K562 (cell line): ENCODE data around the gene APPL2. TPM values are rescaled to one million over a fixed set of nuclear protein-coding genes. Genes with fewer than 3 reads are reported as not detected.
A peak's percentile ranks its signal among the peaks of the same experiment; 100 is the strongest.

Experiments
- CBFA2T2 ChIP-seq: fragments of 450-650 bp; conservative IDR thresholded peaks from 2 replicates; pipeline ENCODE4 v1.6.1; 2017; ENCODE audit warnings: mild to moderate bottlenecking
- COPS2 ChIP-seq: fragments of 450-650 bp; conservative IDR thresholded peaks from 2 replicates; pipeline ENCODE4 v1.6.1; 2016; ENCODE audit warnings: mild to moderate bottlenecking, moderate library complexity
- HDAC1 ChIP-seq, 2 experiments: fragments of 450-650 bp; IDR thresholded peaks; 2 replicates each; pipeline ENCODE4 v1.6.1; 2016 to 2017; ENCODE audit warnings: inconsistent platforms in 1 of 2, mild to moderate bottlenecking in 1 of 2, moderate library complexity in 1 of 2
- MTF1 ChIP-seq: fragments of 250-450 bp; sonication (Bioruptor Pico); IDR thresholded peaks from 2 replicates; pipeline ENCODE4 v1.9.0; 2021; ENCODE audit warnings: moderate library complexity, mild to moderate bottlenecking, inconsistent platforms, borderline replicate concordance
- NFXL1 ChIP-seq: fragments of 450-650 bp; formaldehyde crosslinking; IDR thresholded peaks from 2 replicates; pipeline ENCODE4 v1.4.0; 2021; ENCODE audit warnings: mild to moderate bottlenecking
- PCBP2 ChIP-seq: fragments of 200-400 bp; formaldehyde crosslinking; IDR thresholded peaks from 2 replicates; pipeline ENCODE4 v1.6.1; 2018; ENCODE audit warnings: low read length, low read depth, mild to moderate bottlenecking, moderate library complexity; ENCODE audit not compliant: poor library complexity, severe bottlenecking
- RCOR1 ChIP-seq, 2 experiments: IDR thresholded peaks; 2 replicates each; pipeline ENCODE4 v1.6.1; 2012; ENCODE audit warnings: low read depth in 2 of 2, low read length in 2 of 2, borderline replicate concordance in 1 of 2, improper control_type of control experiment in 1 of 2
- SMARCC2 ChIP-seq: fragments of 450-650 bp; IDR thresholded peaks from 2 replicates; pipeline ENCODE4 v1.6.1; 2017; ENCODE audit warnings: antibody characterized with exemption, moderate library complexity, mild to moderate bottlenecking, low read depth
- SP1 ChIP-seq: sonication (generic); formaldehyde crosslinking; IDR thresholded peaks from 2 replicates; pipeline ENCODE4 v1.8.1; 2022; ENCODE audit warnings: mild to moderate bottlenecking, missing genetic modification reagents
- SP2 ChIP-seq: IDR thresholded peaks from 2 replicates; pipeline ENCODE4 v1.6.1; 2011; ENCODE audit warnings: mild to moderate bottlenecking, low read depth, low read length, moderate library complexity; ENCODE audit not compliant: poor library complexity, severe bottlenecking; ENCODE audit errors: extremely low read depth
- SPI1 ChIP-seq: IDR thresholded peaks from 2 replicates; pipeline ENCODE4 v1.6.1; 2011; ENCODE audit warnings: low read depth, low read length, control low read depth, borderline replicate concordance
- STAT5A ChIP-seq: IDR thresholded peaks from 2 replicates; pipeline ENCODE4 v1.6.1; 2012; ENCODE audit warnings: low read length, inconsistent platforms, borderline replicate concordance
- TCF7 ChIP-seq: sonication (generic); IDR thresholded peaks from 2 replicates; pipeline ENCODE4 v1.6.1; 2016; ENCODE audit warnings: antibody characterized with exemption, borderline replicate concordance
- U2AF1 ChIP-seq: fragments of 200-400 bp; formaldehyde crosslinking; optimal IDR thresholded peaks from 2 replicates; pipeline ENCODE3; 2017; ENCODE audit warnings: mild to moderate bottlenecking, low read depth, low read length, moderate library complexity
- ZNF175 ChIP-seq: fragments of 200-800 bp; sonication (Bioruptor generic); IDR thresholded peaks from 2 replicates; pipeline ENCODE4 v1.6.1; 2016; ENCODE audit warnings: low read depth, mild to moderate bottlenecking, missing genetic modification characterization, missing compliant biosample characterization
- ZNF79 ChIP-seq: fragments of 250-450 bp; sonication (Bioruptor Pico); IDR thresholded peaks from 2 replicates; pipeline ENCODE4 v1.4.0; 2020; ENCODE audit warnings: low read depth, mild to moderate bottlenecking, moderate library complexity
- polyA plus RNA-seq, 8 experiments: library from polyadenylated mRNA; depleted of rRNA in 4 of 8; stranded (reverse) in 5 of 8; unstranded in 3 of 8; fragments of >200 nt; fragmentation: Nextera tagmentation in 2 of 8; fragmentation: Illumina TruSeq in 1 of 8; extraction: Ambion mirVana in 2 of 8; extraction: Trizol in 1 of 8; gene quantifications; 2 replicates each; pipeline versions ENCODE4 v1.2.1 to v1.2.3, GENCODE V29; 2011 to 2014; ENCODE audit warnings: inconsistent platforms in 1 of 8, missing spikeins in 1 of 8
- total RNA-seq, 7 experiments: library from RNA; depleted of rRNA in 6 of 7; stranded (reverse); fragments of >200 nt in 6 of 7; fragmentation: Illumina TruSeq in 2 of 7; extraction: Trizol in 2 of 7; gene quantifications; 2 replicates each; pipeline versions ENCODE4 v1.2.1 to v1.2.3, GENCODE V29; 2011 to 2021; ENCODE audit warnings: low replicate concordance in 1 of 7
- TF ChIP-seq, protein P1 (sequence below): fragments of 250-450 bp; sonication (Bioruptor Pico); IDR thresholded peaks from 2 replicates; pipeline ENCODE4 v1.8.0; 2022; ENCODE audit warnings: inconsistent platforms
- TF ChIP-seq, protein P2 (sequence below): IDR thresholded peaks from 3 replicates; pipeline ENCODE4 v1.6.1; 2011; ENCODE audit warnings: borderline replicate concordance, mild to moderate bottlenecking; ENCODE audit not compliant: insufficient read length, insufficient read depth
- TF ChIP-seq, protein P3 (sequence below): fragments of 150-350 bp; conservative IDR thresholded peaks from 2 replicates; pipeline ENCODE4 v1.6.1; 2014; ENCODE audit warnings: low read length
- TF ChIP-seq, protein P4 (sequence below): fragments of 150-350 bp; IDR thresholded peaks from 2 replicates; pipeline ENCODE4 v1.6.1; 2014; ENCODE audit warnings: low read depth, mild to moderate bottlenecking, low read length, borderline replicate concordance

APPL2 gene
- total and polyA plus RNA-seq, 9 of the 15 experiments (the other 6 are each of a cell fraction or from before 2014, with no cell fraction given), result 2.1 to 14.4 (median 8.2) TPM

DNA sequence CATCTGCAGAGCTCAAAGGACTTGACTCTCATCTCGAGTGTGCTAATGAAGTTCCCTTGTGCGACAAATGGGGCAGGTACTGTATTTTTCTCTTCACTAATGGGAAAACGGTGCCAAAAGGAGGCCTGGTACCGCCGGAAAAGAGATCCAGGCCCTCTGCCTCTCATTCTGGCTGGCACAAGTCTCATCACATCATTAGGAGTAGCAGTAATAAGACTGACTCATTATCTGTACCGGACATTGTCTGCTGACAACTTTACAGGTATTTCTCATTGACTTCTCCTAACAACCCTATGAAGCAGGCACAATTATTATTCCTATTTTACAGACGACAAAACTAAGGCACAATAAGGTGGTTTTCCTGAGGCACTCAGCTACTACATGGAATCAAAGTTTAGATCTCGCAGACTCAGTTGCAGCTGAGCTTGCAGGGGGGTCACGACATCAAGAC is 668 bp downstream of the APPL2 start (continued):
- TF ChIP-seq, protein P1, sequence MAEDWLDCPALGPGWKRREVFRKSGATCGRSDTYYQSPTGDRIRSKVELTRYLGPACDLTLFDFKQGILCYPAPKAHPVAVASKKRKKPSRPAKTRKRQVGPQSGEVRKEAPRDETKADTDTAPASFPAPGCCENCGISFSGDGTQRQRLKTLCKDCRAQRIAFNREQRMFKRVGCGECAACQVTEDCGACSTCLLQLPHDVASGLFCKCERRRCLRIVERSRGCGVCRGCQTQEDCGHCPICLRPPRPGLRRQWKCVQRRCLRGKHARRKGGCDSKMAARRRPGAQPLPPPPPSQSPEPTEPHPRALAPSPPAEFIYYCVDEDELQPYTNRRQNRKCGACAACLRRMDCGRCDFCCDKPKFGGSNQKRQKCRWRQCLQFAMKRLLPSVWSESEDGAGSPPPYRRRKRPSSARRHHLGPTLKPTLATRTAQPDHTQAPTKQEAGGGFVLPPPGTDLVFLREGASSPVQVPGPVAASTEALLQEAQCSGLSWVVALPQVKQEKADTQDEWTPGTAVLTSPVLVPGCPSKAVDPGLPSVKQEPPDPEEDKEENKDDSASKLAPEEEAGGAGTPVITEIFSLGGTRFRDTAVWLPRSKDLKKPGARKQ (CRISPR knock-in tag), result no peak
- TF ChIP-seq SMARCC2 (no peak), RCOR1 (IDR thresholded peaks at IDR 0.05; ENCODE audit: borderline replicate concordance in 1 of 2, low read depth in 2 of 2, low read length in 2 of 2) (peak in 1 of 2 experiments; percentile 42; a peak in 1 of 4 replicates), CBFA2T2 (no peak), ZNF175 (CRISPR knock-in tag) (no peak), COPS2 (no peak), PCBP2 (no peak), NFXL1 (no peak), HDAC1 (IDR thresholded peaks at IDR 0.05) (0 out of 4 replicates have a peak, but pooled peaks of 1 of the 2 experiments have one; percentile 41), STAT5A (no peak), TCF7 (no peak), ZNF79 (no peak), U2AF1 (no peak), SPI1 (no peak), SP1 (CRISPR knock-in tag) (0 out of 2 replicates have a peak, but pooled peaks have one; percentile 9), MTF1 (CRISPR knock-in tag) (no peak), SP2 (no peak)
- TF ChIP-seq, protein P2, sequence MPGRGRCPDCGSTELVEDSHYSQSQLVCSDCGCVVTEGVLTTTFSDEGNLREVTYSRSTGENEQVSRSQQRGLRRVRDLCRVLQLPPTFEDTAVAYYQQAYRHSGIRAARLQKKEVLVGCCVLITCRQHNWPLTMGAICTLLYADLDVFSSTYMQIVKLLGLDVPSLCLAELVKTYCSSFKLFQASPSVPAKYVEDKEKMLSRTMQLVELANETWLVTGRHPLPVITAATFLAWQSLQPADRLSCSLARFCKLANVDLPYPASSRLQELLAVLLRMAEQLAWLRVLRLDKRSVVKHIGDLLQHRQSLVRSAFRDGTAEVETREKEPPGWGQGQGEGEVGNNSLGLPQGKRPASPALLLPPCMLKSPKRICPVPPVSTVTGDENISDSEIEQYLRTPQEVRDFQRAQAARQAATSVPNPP, result no peak
- TF ChIP-seq, protein P3, sequence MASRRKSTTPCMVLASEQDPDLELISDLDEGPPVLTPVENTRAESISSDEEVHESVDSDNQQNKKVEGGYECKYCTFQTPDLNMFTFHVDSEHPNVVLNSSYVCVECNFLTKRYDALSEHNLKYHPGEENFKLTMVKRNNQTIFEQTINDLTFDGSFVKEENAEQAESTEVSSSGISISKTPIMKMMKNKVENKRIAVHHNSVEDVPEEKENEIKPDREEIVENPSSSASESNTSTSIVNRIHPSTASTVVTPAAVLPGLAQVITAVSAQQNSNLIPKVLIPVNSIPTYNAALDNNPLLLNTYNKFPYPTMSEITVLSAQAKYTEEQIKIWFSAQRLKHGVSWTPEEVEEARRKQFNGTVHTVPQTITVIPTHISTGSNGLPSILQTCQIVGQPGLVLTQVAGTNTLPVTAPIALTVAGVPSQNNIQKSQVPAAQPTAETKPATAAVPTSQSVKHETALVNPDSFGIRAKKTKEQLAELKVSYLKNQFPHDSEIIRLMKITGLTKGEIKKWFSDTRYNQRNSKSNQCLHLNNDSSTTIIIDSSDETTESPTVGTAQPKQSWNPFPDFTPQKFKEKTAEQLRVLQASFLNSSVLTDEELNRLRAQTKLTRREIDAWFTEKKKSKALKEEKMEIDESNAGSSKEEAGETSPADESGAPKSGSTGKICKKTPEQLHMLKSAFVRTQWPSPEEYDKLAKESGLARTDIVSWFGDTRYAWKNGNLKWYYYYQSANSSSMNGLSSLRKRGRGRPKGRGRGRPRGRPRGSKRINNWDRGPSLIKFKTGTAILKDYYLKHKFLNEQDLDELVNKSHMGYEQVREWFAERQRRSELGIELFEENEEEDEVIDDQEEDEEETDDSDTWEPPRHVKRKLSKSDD, result no peak
- TF ChIP-seq, protein P4, sequence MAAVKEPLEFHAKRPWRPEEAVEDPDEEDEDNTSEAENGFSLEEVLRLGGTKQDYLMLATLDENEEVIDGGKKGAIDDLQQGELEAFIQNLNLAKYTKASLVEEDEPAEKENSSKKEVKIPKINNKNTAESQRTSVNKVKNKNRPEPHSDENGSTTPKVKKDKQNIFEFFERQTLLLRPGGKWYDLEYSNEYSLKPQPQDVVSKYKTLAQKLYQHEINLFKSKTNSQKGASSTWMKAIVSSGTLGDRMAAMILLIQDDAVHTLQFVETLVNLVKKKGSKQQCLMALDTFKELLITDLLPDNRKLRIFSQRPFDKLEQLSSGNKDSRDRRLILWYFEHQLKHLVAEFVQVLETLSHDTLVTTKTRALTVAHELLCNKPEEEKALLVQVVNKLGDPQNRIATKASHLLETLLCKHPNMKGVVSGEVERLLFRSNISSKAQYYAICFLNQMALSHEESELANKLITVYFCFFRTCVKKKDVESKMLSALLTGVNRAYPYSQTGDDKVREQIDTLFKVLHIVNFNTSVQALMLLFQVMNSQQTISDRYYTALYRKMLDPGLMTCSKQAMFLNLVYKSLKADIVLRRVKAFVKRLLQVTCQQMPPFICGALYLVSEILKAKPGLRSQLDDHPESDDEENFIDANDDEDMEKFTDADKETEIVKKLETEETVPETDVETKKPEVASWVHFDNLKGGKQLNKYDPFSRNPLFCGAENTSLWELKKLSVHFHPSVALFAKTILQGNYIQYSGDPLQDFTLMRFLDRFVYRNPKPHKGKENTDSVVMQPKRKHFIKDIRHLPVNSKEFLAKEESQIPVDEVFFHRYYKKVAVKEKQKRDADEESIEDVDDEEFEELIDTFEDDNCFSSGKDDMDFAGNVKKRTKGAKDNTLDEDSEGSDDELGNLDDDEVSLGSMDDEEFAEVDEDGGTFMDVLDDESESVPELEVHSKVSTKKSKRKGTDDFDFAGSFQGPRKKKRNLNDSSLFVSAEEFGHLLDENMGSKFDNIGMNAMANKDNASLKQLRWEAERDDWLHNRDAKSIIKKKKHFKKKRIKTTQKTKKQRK, result no peak
